ENCODE data around the gene ADAMTS2. TPM values are rescaled to one million over a fixed set of nuclear protein-coding genes. Genes with fewer than 3 reads are reported as not detected.

The ADAMTS2 gene
- total RNA-seq, 1 donor from 2014 or later, result 1.2 TPM

GRCh38 chr5:179261301-179262125, 83.7 kb downstream of the ADAMTS2 start:
- H3K36me3 Mint-ChIP-seq, result no peaks in the 10 kb centered on the region
- H3K36me3 ChIP-seq, result no peaks in the 10 kb centered on the region
- TF ChIP-seq EZH2 (IDR thresholded peaks at IDR 0.05), result no peak
- peak; percentile 71 for TF ChIP-seq CTCF (IDR thresholded peaks at IDR 0.05)
- no peak for TF ChIP-seq EZH2phosphoT487 (IDR thresholded peaks at IDR 0.05)
- H3K4me1 ChIP-seq, result peaks cover 15% of the 10 kb centered on the region
- H3K27ac Mint-ChIP-seq, result no peak overlapping the region
- H2AFZ ChIP-seq (replicated peaks), result no peak overlapping the region
- H3K27ac ChIP-seq, result no peak overlapping the region
- H3F3A ChIP-seq (ENCODE audit: low read depth), result no peaks in the 10 kb centered on the region
- H3K4me2 ChIP-seq, result no peak overlapping the region
- DNase-seq (ENCODE audit: low spot score), result peak; percentile 90
- H3K27me3 ChIP-seq, result no peaks in the 10 kb centered on the region
- no peaks in the 10 kb centered on the region for H3K9me3 ChIP-seq (ENCODE audit: low read depth)
- no peak overlapping the region for H3K4me3 ChIP-seq
- peaks cover 29% of the 10 kb centered on the region for H3K4me1 Mint-ChIP-seq
- H3K9me3 Mint-ChIP-seq, result no peaks in the 10 kb centered on the region
- no peaks in the 10 kb centered on the region for H3K79me2 ChIP-seq (ENCODE audit: low read depth)
- H3K27me3 Mint-ChIP-seq (ENCODE audit: insufficient read depth, low read depth), result peaks cover 5% of the 10 kb centered on the region
- H3K9ac ChIP-seq, result no peak overlapping the region
- no peaks in the 10 kb centered on the region for H4K20me1 ChIP-seq (ENCODE audit: low read depth)
- no peak overlapping the region for H3K4me3 Mint-ChIP-seq

GRCh38 chr5:179260324-179261070, 84.8 kb downstream of the ADAMTS2 start:
- Mint-ChIP-seq H3K4me3 (no peak overlapping the region), H3K9me3 (no peaks in the 10 kb centered on the region), H3K4me1 (peaks cover 25% of the 10 kb centered on the region), H3K36me3 (no peaks in the 10 kb centered on the region), H3K27me3 (ENCODE audit: insufficient read depth, low read depth) (peaks cover 2% of the 10 kb centered on the region), H3K27ac (no peak overlapping the region)
- Histone ChIP-seq H2AFZ (replicated peaks) (no peak overlapping the region), H3K27me3 (no peaks in the 10 kb centered on the region), H3K4me2 (no peak overlapping the region), H3K79me2 (ENCODE audit: low read depth) (no peaks in the 10 kb centered on the region), H3K9me3 (ENCODE audit: low read depth) (no peaks in the 10 kb centered on the region), H3K4me3 (no peak overlapping the region), H3K27ac (no peak overlapping the region), H3K36me3 (no peaks in the 10 kb centered on the region), H3F3A (ENCODE audit: low read depth) (no peaks in the 10 kb centered on the region), H3K9ac (no peak overlapping the region), H4K20me1 (ENCODE audit: low read depth) (no peaks in the 10 kb centered on the region), H3K4me1 (peaks cover 10% of the 10 kb centered on the region)
- TF ChIP-seq EZH2 (IDR thresholded peaks at IDR 0.05), result no peak
- TF ChIP-seq EZH2phosphoT487 (IDR thresholded peaks at IDR 0.05), result no peak
- no peak for TF ChIP-seq CTCF (IDR thresholded peaks at IDR 0.05)
- DNase-seq (ENCODE audit: low spot score), result no peak

- H3K79me2 ChIP-seq (ENCODE audit: low read depth), result no peaks in the 10 kb centered on the region
- H3K36me3 ChIP-seq, result no peaks in the 10 kb centered on the region
- DNase-seq (ENCODE audit: low spot score), result no peak
These were observed 85.4 kb downstream of the ADAMTS2 start for GRCh38 chr5:179259731-179260323.

More at GRCh38 chr5:179259731-179260323, 85.4 kb downstream of the ADAMTS2 start:
- peaks cover 2% of the 10 kb centered on the region for H3K27me3 Mint-ChIP-seq (ENCODE audit: insufficient read depth, low read depth)
- H2AFZ ChIP-seq (replicated peaks), result no peak overlapping the region
- H3K27ac Mint-ChIP-seq, result no peak overlapping the region
- no peak overlapping the region for H3K4me3 Mint-ChIP-seq
- peaks cover 4% of the 10 kb centered on the region for H3K4me1 ChIP-seq
- H3K27me3 ChIP-seq, result no peaks in the 10 kb centered on the region
- H3K4me1 Mint-ChIP-seq, result peaks cover 23% of the 10 kb centered on the region
- no peak for TF ChIP-seq CTCF (IDR thresholded peaks at IDR 0.05)
- TF ChIP-seq EZH2phosphoT487 (IDR thresholded peaks at IDR 0.05), result no peak
- no peak for TF ChIP-seq EZH2 (IDR thresholded peaks at IDR 0.05)
- no peak overlapping the region for H3K9ac ChIP-seq
- H3K9me3 Mint-ChIP-seq, result no peaks in the 10 kb centered on the region
- H4K20me1 ChIP-seq (ENCODE audit: low read depth), result no peaks in the 10 kb centered on the region
- H3K9me3 ChIP-seq (ENCODE audit: low read depth), result no peaks in the 10 kb centered on the region
- H3K4me3 ChIP-seq, result no peak overlapping the region
- H3K27ac ChIP-seq, result no peak overlapping the region
- H3K4me2 ChIP-seq, result no peak overlapping the region
- H3F3A ChIP-seq (ENCODE audit: low read depth), result no peaks in the 10 kb centered on the region
- no peaks in the 10 kb centered on the region for H3K36me3 Mint-ChIP-seq

Data from neural progenitor cell (in vitro differentiated cells).